ENCODE measurements around the gene RCBTB1.
A peak's percentile ranks its signal among the peaks of the same experiment; 100 is the strongest.
"Not testable (repeated sequence)": the region's sequence is repeated elsewhere in the genome, so short reads cannot be mapped to it uniquely, and the experiment has no call there.

RCBTB1 gene

DNA sequence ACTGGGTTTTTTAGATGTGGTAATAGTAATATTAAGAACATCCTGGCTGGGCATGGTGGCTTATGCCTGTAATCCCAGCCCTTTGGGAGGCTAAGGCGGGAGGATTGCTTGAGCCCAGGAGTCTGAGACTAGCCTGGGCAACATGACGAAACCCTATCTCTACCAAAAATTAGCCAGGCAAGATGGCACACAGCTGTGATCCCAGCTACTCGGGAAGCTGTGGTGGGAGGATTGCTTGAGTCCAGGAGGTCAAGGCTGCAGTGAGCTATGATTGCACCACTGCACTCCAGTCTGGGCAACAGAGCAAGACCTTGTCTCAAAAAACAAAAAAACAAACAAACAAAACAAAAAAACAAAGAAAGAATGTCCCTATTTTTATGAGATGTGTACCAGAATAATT, 5.4 kb upstream of the RCBTB1 start:
- DNase-seq, H3K9me3 Mint-ChIP-seq, H3K36me3 Mint-ChIP-seq, H3K27ac Mint-ChIP-seq, H3K4me3 Mint-ChIP-seq, CTCF ChIA-PET: not testable (repeated sequence)
- H3K27me3 Mint-ChIP-seq: peaks cover 11% of the 10 kb centered on the region
- H3K4me1 Mint-ChIP-seq: peaks cover 11% of the 10 kb centered on the region

DNA sequence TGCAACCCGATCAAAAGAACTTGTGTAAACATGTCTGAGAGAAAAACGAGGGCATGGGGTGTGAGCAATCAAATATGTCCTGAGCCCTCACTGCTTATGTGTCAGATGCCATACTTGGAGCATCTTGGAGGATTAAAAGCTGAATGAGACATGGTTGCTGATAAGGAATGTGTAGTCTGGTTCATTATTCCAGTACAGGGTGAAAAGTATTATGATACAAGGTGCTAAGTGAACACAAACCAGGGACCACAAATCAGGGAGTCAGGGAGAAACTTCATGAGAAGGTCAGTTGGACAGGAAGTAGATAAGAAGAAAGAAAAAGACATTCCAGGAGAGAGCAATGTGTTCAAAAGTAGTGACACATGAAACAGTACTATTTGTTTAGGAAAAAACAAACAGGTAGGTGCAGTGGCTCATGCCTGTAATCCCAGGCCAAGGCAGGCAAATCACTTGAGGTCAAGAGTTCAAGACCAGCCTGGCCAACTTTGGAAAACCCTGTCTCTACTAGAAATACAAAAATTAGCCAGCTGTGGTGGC, 2.0 kb upstream of the RCBTB1 start:
- CTCF ChIA-PET: interaction anchor here (1.5 kb wide), 1 partner anchor 14 kb away, joined by 4 read pairs; no protein-coding TSS in a partner anchor
- Mint-ChIP-seq H3K9me3 (no peaks in the 10 kb centered on the region), H3K4me3 (no peak overlapping the region), H3K27me3 (peaks cover 13% of the 10 kb centered on the region), H3K36me3 (peaks cover 2% of the 10 kb centered on the region), H3K4me1 (peaks cover 28% of the 10 kb centered on the region), H3K27ac (no peak overlapping the region)
- no peak for DNase-seq

DNA sequence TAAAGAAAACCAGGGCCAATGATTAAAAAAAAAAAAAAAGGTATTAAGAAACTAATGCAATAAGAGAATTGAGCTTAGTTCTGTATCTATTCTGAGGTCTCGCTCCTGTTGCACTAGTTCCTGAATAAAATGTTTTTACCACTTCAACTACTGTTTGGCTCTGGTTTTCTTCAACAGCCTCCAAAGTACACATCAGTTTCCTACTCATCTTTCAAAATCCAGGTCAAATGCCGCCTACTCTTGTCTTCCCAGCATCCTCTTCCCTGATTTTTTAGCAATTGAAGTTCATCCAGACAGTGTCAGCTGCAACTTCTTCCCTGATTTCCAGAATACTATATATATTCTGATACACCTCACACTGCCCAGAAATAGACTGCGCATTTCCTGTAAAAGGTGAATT, 1.4 kb upstream of the RCBTB1 start:
- peaks cover 13% of the 10 kb centered on the region for H3K27me3 Mint-ChIP-seq
- H3K4me3 Mint-ChIP-seq: peak overlapping the region; percentile 76
- H3K4me1 Mint-ChIP-seq: peaks cover 30% of the 10 kb centered on the region
- CTCF ChIA-PET: no interaction called here
- no peaks in the 10 kb centered on the region for H3K9me3 Mint-ChIP-seq
- peaks cover 4% of the 10 kb centered on the region for H3K36me3 Mint-ChIP-seq
- DNase-seq: no peak
- H3K27ac Mint-ChIP-seq: no peak overlapping the region

DNA sequence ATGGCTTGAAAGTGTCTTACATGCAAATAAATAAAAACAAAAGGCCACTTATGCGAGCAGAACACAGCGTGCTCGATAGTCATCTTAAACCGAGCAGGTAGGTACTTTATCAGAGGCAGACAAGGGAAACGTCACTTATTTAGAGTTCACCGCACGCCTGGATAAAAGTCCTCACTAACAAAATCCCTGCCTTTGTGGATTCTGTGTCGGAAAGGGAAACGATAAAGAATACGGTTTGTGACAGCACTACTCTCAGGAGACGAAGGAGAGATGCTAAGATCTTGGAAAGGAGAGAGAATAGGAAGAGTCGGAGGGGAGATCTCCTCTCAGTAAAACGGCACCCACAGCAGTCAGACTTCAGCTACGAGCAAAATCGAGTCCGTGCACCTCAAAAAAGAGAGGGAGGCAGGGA, 581 bp downstream of the RCBTB1 start:
- CTCF ChIA-PET: no interaction called here
- DNase-seq: peak; percentile 23
- H3K4me3 Mint-ChIP-seq: peak overlapping the region; percentile 81
- peaks cover 37% of the 10 kb centered on the region for H3K4me1 Mint-ChIP-seq
- H3K9me3 Mint-ChIP-seq: no peaks in the 10 kb centered on the region
- H3K27me3 Mint-ChIP-seq: peaks cover 4% of the 10 kb centered on the region
- H3K27ac Mint-ChIP-seq: peak overlapping the region; percentile 89
- peaks cover 16% of the 10 kb centered on the region for H3K36me3 Mint-ChIP-seq

DNA sequence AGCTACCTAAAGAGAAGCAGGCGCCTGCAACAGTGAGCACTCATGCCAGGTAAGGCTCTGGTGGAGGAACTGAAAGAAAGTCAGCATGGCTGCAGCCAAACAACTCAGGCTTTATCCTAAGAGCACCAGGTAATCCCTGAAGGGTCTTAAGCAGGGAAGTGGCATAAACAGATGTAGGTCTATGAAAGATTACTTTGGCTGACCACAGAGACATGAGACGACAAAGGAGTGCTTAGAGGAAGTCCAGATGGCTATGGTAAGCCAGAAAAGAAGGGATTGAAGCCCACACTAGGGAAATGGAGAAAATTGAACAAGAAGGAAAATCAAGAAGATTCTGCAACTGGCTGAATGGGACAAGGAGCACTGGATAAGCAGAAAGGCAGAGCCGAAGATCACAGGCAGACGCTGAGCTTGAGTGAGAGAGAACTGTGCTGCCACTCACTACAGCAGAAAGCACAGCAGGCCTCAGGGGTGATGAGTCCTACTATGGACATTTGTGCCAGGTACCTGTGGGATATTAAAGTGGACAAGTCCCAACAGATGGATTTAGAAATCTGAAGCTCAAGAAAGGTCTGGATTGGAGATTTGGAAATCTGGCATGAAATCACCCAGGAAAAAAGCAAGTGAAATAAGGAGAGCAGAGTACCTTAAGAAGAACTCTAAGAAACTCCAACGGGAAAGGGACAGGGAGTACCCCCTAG, 4.2 kb downstream of the RCBTB1 start:
- H3K27ac Mint-ChIP-seq: no peak overlapping the region
- H3K36me3 Mint-ChIP-seq: peaks cover 23% of the 10 kb centered on the region
- no peak for DNase-seq
- no peak overlapping the region for H3K4me3 Mint-ChIP-seq
- CTCF ChIA-PET: no interaction called here
- H3K27me3 Mint-ChIP-seq: peaks cover 4% of the 10 kb centered on the region
- H3K4me1 Mint-ChIP-seq: peaks cover 29% of the 10 kb centered on the region
- H3K9me3 Mint-ChIP-seq: no peaks in the 10 kb centered on the region

DNA sequence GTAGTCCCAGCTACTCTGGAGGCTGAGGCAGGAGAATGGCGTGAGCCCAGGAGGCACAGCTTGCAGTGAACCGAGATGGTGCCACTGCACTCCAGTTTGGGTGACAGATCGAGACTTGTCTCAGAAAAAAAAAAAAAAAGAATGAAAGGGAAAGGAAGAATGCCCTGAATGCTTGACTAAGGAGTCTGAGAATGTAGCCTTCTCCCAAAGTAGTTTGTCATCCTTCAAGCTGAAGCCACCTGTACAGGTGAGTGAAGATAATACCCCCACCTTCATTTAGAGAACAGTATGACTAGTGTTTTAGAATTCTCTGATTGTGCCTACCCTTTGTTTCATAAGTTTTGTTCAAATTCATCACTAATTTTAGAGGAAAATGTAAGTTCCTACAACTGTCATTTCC, 5.9 kb downstream of the RCBTB1 start:
- Mint-ChIP-seq H3K27ac (no peak overlapping the region), H3K4me1 (peaks cover 21% of the 10 kb centered on the region), H3K36me3 (peaks cover 26% of the 10 kb centered on the region), H3K9me3 (no peaks in the 10 kb centered on the region), H3K27me3 (no peaks in the 10 kb centered on the region), H3K4me3 (no peak overlapping the region)
- CTCF ChIA-PET: no interaction called here
- DNase-seq: no peak

DNA sequence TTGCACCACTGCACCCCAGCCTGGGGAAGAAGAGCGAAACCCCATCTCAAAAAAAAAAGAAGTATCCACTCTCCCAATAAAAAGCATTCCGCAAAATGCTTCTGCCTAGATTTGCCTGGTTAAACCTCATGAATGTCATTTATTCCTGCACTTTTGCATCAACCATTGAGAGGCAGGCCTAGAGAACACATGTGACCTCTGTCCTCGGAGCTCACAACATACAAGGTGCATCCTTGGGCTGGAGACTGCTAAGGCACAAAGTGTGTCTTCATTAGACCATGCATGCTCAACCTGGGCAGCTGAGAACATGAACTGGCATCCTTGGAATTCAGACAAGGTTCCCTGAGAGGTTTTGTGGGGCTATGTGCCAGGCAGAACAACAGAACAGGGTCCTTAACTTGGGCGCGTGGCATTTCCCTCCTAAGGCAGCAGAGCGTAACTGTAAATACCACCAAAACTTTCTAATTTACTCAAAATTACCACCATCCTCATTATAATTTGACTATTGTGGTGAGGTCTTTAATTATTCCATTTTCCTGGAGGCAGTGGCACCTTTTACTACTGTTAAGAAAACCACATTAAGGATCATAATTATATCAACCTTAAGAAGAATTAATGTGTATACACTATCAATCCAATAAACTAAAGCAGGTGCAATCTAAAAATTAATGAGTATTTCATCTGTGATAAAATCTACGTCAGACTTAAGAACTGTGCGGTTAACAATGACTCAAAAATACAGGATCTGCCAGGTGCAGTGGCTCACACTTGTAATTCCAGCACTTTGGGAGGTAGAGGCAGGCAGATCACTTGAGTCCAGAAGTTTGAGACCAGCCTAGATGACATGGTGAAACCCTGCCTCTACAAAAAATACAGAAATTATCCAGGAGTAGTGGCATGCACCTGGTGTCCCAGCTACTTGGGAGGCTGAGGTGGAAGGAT, 13.8 kb downstream of the RCBTB1 start:
- H3K9me3 Mint-ChIP-seq: no peaks in the 10 kb centered on the region
- no peaks in the 10 kb centered on the region for H3K27me3 Mint-ChIP-seq
- no peak for DNase-seq
- peaks cover 14% of the 10 kb centered on the region for H3K4me1 Mint-ChIP-seq
- H3K4me3 Mint-ChIP-seq: no peak overlapping the region
- H3K27ac Mint-ChIP-seq: no peak overlapping the region
- H3K36me3 Mint-ChIP-seq: peaks cover 8% of the 10 kb centered on the region
- CTCF ChIA-PET: no interaction called here

DNA sequence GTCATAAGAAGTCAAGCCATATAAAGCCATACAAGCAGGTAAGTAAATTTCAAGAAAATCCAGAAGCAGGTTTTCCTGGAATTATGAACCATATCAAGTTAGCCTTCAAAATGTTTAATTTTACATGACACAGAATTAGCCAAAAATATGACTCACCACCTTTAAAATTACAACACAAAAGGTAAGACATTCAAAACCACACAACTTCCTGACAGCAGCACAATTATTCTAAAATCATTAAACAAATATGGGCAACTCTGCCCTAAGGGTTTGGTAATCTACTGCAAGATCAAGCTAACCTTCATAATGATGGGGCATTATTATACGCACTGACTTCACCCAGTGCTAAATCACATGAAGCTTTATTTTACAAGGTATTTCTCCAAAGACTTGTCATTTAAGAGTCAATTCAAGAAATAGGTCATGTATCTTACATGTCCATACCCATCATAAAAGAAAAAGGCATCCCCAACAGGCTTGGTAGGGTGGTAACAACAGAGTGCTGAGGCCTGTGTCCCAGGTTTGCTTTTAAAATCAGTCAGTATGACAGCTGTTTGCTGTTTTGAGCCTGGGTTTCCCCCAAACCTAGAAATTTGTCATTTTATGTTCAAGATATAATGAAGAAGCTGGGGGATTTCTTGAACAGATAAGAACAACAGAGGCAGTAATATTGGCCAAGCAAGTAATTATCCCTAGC, 15.2 kb downstream of the RCBTB1 start:
- Mint-ChIP-seq H3K27me3 (no peaks in the 10 kb centered on the region), H3K36me3 (peaks cover 10% of the 10 kb centered on the region), H3K4me1 (peaks cover 14% of the 10 kb centered on the region), H3K9me3 (no peaks in the 10 kb centered on the region), H3K4me3 (no peak overlapping the region), H3K27ac (peak overlapping the region; percentile 34)
- DNase-seq: no peak
- CTCF ChIA-PET: interaction anchor here (0.9 kb wide), 1 partner anchor 41 kb away, joined by 3 read pairs; no protein-coding TSS in a partner anchor

DNA sequence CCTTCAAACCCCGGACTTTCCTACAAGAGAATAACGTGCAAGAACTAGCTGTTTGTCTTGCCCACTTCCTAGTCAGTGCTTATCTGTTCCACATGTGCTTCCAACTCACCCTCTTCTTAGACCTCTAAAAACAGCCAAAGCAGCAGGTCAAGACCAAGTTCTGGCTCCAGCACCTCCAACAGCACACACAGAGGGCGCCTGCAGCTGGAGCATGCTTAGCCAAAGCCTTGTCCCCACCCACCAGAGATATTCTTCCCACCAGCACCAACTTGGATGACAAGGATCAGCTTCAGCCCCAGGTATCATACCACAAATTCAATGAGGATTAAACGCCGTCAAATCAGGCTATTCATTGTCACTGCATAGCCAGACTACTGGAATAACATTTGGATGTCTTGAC, 17.9 kb downstream of the RCBTB1 start:
- H3K27me3 Mint-ChIP-seq: no peaks in the 10 kb centered on the region
- peaks cover 13% of the 10 kb centered on the region for H3K36me3 Mint-ChIP-seq
- H3K4me3 Mint-ChIP-seq: no peak overlapping the region
- H3K27ac Mint-ChIP-seq: no peak overlapping the region
- DNase-seq: no peak
- CTCF ChIA-PET: no interaction called here
- H3K9me3 Mint-ChIP-seq: no peaks in the 10 kb centered on the region
- peaks cover 14% of the 10 kb centered on the region for H3K4me1 Mint-ChIP-seq

DNA sequence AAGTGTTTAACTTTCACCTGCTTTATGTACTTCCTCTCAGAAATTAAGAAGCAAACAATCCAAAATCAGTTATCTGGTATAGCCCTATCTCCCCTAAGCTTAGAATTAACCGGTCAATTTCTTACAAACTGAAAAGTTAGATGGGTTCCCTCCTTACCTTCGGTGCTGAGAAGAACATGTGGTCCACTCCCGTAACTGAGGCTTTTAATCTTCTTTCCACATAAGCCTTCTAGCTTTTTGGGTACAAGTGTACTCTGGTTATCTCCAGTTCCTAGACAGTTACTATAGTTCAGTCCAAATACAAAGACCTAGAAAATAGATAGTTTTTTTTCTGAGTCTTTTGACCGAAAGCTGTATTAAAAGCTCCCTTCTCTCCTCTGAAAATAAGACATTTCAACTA, 18.9 kb downstream of the RCBTB1 start:
- H3K36me3 Mint-ChIP-seq: peaks cover 16% of the 10 kb centered on the region

DNA sequence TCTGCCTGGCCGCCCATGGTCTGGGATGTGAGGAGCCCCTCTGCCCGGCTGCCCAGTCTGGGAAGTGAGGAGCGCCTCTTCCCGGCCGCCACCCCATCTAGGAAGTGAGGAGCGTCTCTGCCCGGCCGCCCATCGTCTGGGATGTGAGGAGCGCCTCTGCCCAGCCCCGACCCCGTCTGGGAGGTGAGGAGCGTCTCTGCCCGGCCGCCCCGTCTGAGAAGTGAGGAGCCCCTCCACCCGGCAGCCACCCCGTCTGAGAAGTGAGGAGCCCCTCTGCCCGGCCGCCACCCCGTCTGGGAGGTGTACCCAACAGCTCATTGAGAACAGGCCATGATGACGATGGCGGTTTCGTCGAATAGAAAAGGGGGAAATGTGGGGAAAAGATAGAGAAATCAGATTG, 19.9 kb downstream of the RCBTB1 start:
- H3K4me3 Mint-ChIP-seq, H3K27ac Mint-ChIP-seq, H3K9me3 Mint-ChIP-seq, H3K27me3 Mint-ChIP-seq, CTCF ChIA-PET, DNase-seq: not testable (repeated sequence)
- peaks cover 24% of the 10 kb centered on the region for H3K36me3 Mint-ChIP-seq
- peaks cover 17% of the 10 kb centered on the region for H3K4me1 Mint-ChIP-seq

More for the DNA sequence above, 18.9 kb downstream of the RCBTB1 start:
- H3K9me3 Mint-ChIP-seq: no peaks in the 10 kb centered on the region
- CTCF ChIA-PET: no interaction called here
- no peaks in the 10 kb centered on the region for H3K27me3 Mint-ChIP-seq
- H3K27ac Mint-ChIP-seq: no peak overlapping the region
- peaks cover 14% of the 10 kb centered on the region for H3K4me1 Mint-ChIP-seq
- no peak for DNase-seq
- H3K4me3 Mint-ChIP-seq: no peak overlapping the region

DNA sequence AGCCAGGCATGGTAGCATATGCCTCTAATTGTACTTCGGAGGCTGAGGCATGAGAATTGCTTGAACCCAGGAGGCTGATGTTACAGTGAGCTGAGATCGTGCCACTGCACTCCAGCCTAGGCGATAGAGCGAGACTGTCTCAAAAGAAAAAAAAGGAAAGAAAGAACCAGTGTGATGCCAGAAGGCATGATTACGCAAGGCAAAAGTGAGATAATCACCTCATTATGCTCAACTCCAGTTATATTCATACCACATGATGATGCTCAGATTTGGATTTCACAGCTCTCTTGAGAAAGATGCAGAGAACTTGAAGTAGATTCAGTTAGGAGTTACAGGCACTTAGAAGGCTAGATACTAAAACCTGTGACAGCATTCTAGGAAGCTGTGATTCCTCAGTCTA, 21.8 kb downstream of the RCBTB1 start:
- H3K4me1 Mint-ChIP-seq: peaks cover 3% of the 10 kb centered on the region
- H3K27ac Mint-ChIP-seq: no peak overlapping the region
- H3K9me3 Mint-ChIP-seq: peaks cover 2% of the 10 kb centered on the region
- DNase-seq: no peak
- H3K4me3 Mint-ChIP-seq: no peak overlapping the region
- CTCF ChIA-PET: interaction anchor here (0.7 kb wide), 1 partner anchor 45 kb away, joined by 5 read pairs; no protein-coding TSS in a partner anchor
- H3K27me3 Mint-ChIP-seq: no peaks in the 10 kb centered on the region
- peaks cover 40% of the 10 kb centered on the region for H3K36me3 Mint-ChIP-seq

DNA sequence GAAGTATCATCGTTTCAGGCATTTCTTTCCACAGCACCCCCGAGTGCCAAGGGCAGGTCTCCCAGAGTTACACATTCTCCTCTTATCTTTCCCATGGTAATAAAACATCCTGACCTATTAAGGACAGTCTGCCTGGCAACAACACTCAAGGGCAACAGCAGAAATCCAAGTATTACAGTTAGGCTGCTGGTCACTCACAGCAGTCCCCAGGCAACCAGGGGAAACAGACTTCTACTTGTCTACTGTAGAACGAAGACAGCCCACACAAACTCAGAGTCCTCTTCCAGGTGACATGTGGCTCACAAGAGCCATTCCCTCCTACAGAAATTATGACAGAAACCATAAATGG, 24.3 kb downstream of the RCBTB1 start:
- H3K9me3 Mint-ChIP-seq: peaks cover 2% of the 10 kb centered on the region
- no peaks in the 10 kb centered on the region for H3K27me3 Mint-ChIP-seq
- peaks cover 3% of the 10 kb centered on the region for H3K4me1 Mint-ChIP-seq
- no peak overlapping the region for H3K27ac Mint-ChIP-seq
- peaks cover 44% of the 10 kb centered on the region for H3K36me3 Mint-ChIP-seq
- CTCF ChIA-PET: interaction anchor here (1.2 to 1.4 kb wide), 2 partner anchors 10 to 21 kb away, joined by 3 to 4 read pairs; no protein-coding TSS in a partner anchor
- no peak overlapping the region for H3K4me3 Mint-ChIP-seq
- DNase-seq: no peak
